Stimulated activated CD4-positive, alpha-beta T cell treated with anti-CD3 and anti-CD28 coated beads, TNF-alpha, amount 100 ng/mL, for 4 hours (primary cell): ENCODE data around the gene RIMBP2.

Source experiments
- DNase-seq, 3 experiments: peaks; one replicate each; pipeline ENCODE4 v3.0.0-alpha.2; 2020; ENCODE audit warnings: low read depth in 3 of 3

The RIMBP2 gene

DNA sequence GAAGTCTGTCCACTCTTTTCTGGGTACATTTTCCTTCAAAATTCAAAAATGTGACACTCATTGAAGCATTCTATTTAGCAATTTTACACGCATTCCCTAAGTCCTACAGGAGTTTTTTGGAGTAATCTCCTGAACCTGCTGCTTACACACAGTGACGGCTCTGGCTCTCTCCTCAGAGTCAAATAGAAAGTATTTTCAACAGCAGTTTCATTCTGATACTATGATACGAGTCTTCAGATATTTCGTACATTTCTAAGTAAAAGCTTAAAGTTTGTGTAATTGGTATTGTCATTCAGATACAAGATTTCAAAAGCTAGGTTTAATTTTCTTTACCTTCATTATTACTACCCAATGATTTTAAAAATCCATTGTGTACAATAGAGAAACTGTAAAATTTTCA lies 342.0 kb downstream of the RIMBP2 start:
- DNase-seq = no peak

DNA sequence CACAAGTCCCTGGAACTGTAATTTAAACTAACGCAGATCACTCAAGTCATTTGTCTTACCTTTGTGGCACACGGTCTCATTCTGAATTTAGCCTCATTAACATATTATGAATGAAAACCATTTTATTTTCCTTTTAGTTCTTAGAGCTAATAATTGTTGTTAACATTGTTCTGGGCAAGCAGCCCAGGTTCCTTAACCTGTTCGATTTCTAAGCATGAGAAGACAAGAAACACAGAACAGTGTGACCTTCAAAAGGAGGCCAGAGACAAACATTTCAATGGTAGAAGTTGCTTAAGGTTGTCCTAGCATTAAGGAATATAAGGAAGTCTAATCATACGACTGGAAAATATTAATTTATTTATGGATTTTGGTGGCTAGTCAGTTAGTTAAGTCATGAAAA lies 343.2 kb downstream of the RIMBP2 start:
- no peak for DNase-seq

- DNase-seq = no peak
These were observed 344.8 kb downstream of the RIMBP2 start for GRCh38 chr12:130371296-130371695.

GRCh38 chr12:130369816-130370215 lies 346.3 kb downstream of the RIMBP2 start:
- no peak for DNase-seq

DNA sequence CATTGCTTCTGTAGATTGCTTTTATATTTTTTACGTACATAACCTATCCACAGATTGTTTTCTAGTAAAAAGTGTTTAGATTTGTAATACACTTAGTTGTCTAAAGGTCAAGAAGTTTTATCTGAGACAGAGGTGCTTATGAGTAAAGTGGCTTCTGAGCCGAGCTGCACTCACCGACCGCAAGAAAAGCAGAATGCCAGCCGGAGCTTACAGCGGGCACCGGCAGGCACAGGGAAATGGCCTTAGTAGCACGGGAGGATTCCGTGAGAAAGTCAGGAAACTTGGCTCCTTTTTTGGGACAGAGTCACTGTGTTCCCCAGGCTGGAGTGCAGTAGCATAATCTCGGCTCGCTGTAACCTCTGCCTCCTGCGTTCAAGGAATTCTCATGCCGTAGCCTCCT lies 348.6 kb downstream of the RIMBP2 start:
- DNase-seq = no peak

DNA sequence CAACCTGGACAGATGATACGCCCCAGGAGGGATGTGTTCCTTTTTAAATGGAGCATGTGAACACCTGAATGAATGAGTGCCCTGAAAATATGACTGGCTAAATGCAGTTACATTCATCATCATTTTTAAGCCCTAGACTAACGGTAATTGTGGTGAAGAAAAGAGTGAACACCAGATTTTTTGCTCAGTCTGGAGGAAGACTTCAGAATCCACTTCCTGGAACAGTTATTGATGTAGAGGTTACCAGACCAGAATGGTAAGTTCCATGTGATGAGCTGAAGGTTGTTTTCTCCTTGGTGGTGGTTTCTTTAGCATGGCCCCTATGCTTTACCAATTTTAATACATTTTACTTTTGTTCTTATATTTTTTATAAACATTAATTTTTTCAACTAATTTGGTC lies 349.1 kb downstream of the RIMBP2 start:
- DNase-seq = no peak

GRCh38 chr12:130366159-130366558 lies 349.9 kb downstream of the RIMBP2 start:
- DNase-seq = no peak

- no peak for DNase-seq
These were observed 351.5 kb downstream of the RIMBP2 start for GRCh38 chr12:130364578-130364977.

GRCh38 chr12:130362060-130362459 lies 354.0 kb downstream of the RIMBP2 start:
- DNase-seq = no peak

GRCh38 chr12:130357729-130358330 lies 358.3 kb downstream of the RIMBP2 start:
- no peak for DNase-seq

GRCh38 chr12:130357241-130357640 lies 358.9 kb downstream of the RIMBP2 start:
- DNase-seq = no peak

- no peak for DNase-seq
These were observed 359.9 kb downstream of the RIMBP2 start for GRCh38 chr12:130356222-130356621.

GRCh38 chr12:130354407-130354806 lies 361.7 kb downstream of the RIMBP2 start:
- no peak for DNase-seq

DNA sequence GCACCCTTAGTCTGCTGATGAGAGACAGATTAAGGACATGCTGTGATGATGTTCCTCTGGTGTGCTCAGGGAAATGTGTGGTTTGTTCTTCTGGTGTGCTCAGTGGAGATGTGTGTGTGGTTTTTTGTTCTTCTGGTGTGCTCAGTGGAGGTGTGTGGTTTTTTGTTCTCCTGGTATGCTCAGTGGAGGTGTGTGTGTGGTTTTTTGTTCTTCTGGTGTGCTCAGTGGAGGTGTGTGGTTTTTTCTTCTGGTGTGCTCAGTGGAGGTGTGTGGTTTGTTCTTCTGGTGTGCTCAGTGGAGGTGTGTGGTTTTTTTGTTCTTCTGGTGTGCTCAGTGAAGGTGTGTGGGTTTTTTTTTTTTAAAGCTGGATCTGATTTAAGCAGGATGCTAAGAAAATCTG lies 363.0 kb downstream of the RIMBP2 start:
- no peak for DNase-seq

DNA sequence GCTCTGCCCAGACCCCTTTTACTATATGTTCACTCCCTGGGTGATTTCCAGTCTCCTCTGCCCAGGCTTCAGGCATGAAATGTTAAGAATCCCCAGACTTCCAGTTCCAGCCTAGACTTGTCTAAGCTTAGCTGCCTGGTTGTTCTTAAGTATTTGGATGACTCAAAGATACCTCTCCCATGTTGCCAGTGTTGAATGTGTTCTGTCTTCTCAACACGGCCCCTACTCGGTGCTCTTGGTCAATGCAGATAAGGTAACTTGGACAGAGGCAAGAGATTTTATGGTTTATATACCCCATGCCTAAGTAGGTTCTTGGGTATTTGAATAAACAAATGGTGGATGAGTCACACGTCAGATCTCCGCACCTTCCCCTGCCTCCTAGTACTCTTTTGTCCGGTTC lies 364.8 kb downstream of the RIMBP2 start:
- no peak for DNase-seq

DNA sequence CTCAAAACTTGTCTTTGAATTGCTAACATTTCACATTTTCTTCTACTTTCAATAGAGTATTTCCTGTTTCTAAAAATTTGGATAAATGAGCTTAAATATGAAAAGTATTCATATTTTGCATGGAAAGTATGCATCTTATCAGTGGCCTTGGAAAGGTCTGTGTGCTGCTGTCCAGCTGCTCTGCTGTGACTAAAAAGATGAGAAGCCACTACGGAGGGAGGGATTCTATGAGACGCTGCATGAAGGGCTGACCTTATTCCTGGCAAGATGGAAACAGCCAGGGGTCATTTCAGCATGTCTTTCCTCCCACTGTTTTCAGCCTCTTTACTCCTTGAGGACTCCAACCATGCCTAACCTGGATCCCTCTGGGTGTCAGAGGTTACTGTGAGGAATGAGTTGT lies 365.4 kb downstream of the RIMBP2 start:
- no peak for DNase-seq

GRCh38 chr12:130347588-130347987 lies 368.5 kb downstream of the RIMBP2 start:
- DNase-seq = no peak
